HEK293T (cell line): ENCODE measurements around the gene TMEM179.

ENCODE experiments used
- ARNT ChIP-seq: fragments of 450-650 bp; IDR thresholded peaks from 2 replicates; pipeline ENCODE4 v1.6.1; 2017; ENCODE audit warnings: mild to moderate bottlenecking
- BHLHE40 ChIP-seq: fragments of 450-650 bp; IDR thresholded peaks from 2 replicates; pipeline ENCODE4 v1.6.1; 2016; ENCODE audit warnings: mild to moderate bottlenecking, moderate library complexity, borderline replicate concordance
- ELF4 ChIP-seq: fragments of 450-650 bp; IDR thresholded peaks from 2 replicates; pipeline ENCODE4 v1.6.1; 2017; ENCODE audit warnings: antibody characterized with exemption
- FOXM1 ChIP-seq: fragments of 450-650 bp; IDR thresholded peaks from 2 replicates; pipeline ENCODE4 v1.6.1; 2017; ENCODE audit warnings: mild to moderate bottlenecking, borderline replicate concordance
- L3MBTL2 ChIP-seq: fragments of 450-650 bp; conservative IDR thresholded peaks from 2 replicates; pipeline ENCODE4 v1.6.1; 2016; ENCODE audit warnings: mild to moderate bottlenecking
- SP1 ChIP-seq: fragments of 450-650 bp; IDR thresholded peaks from 2 replicates; pipeline ENCODE4 v1.6.1; 2017
- SUZ12 ChIP-seq: fragments of 450-650 bp; IDR thresholded peaks from 2 replicates; pipeline ENCODE4 v1.6.1; 2016; ENCODE audit warnings: mild to moderate bottlenecking
- TARDBP ChIP-seq: fragments of 450-650 bp; IDR thresholded peaks from 2 replicates; pipeline ENCODE4 v1.6.1; 2016
- TF ChIP-seq, protein P1 (sequence below): fragments of 450-650 bp; IDR thresholded peaks from 2 replicates; pipeline ENCODE4 v1.6.1; 2016

GRCh38 chr14:104542871-104543830 lies 61.4 kb downstream of the TMEM179 start:
- no peak for TF ChIP-seq L3MBTL2
- no peak for TF ChIP-seq TARDBP
- TF ChIP-seq, protein P1, sequence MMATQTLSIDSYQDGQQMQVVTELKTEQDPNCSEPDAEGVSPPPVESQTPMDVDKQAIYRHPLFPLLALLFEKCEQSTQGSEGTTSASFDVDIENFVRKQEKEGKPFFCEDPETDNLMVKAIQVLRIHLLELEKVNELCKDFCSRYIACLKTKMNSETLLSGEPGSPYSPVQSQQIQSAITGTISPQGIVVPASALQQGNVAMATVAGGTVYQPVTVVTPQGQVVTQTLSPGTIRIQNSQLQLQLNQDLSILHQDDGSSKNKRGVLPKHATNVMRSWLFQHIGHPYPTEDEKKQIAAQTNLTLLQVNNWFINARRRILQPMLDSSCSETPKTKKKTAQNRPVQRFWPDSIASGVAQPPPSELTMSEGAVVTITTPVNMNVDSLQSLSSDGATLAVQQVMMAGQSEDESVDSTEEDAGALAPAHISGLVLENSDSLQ, result no peak
- no peak for TF ChIP-seq FOXM1
- no peak for TF ChIP-seq BHLHE40
- no peak for TF ChIP-seq ELF4
- no peak for TF ChIP-seq ARNT
- no peak for TF ChIP-seq SUZ12
- no peak for TF ChIP-seq SP1
